ENCODE data around the gene DACH1. TPM values are rescaled to one million over a fixed set of nuclear protein-coding genes. Genes with fewer than 3 reads are reported as not detected.
A peak's percentile ranks its signal among the peaks of the same experiment; 100 is the strongest.

Gene DACH1
- total and polyA plus RNA-seq, 2 donors (not counting 1 experiment from before 2014, with no cell fraction given) = 0.02 to 0.33 TPM

DNA sequence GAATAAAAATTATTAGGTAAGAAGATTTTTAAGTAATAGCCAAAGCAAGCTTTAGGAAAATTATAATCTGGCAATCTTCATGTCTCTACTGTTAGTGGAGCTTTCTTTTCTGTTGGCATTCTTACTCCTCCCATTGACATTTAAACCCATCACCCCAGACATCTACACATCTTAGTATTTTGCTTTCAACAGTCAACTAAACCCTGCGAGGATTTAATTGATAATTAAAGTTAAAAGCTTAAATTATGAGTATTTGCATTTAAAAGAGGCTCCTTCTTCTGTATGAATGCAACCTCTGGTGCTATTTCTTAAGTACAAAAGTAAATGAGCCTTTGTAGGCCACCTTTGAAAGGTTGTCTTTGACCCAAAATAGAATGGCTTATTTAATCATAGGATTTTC is 148.1 kb downstream of the DACH1 start:
- H3K36me3 ChIP-seq (ENCODE audit: control insufficient read depth, insufficient read depth, low read length) = no peaks in the 10 kb centered on the region

DNA sequence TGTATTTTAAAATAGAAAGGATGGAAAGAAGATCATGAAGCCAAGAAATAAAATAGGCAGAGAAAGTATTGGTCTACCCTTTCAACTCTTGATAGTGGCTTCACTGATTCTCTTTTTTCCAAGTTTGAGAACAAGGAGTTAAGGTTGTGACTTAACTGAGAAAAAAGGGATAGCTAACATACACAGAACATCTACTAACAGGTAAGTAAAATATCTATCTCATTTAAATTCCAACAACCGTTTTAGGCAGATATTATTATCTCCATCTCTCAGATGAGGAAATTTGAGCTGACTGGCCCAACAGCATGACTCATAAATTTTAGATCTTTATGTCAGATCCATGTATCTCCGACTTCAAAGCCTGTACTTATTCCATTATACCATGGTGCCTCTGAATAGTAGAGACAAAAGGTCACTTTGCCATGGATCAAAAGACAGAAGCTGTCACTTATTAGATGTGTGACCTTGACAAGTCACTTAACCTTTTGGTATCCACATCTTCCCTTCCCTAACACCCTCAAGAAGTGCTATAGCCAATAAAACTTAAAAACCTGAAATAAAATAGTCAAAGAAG is 152.1 kb downstream of the DACH1 start:
- Histone ChIP-seq H3K4me2 (ENCODE audit: extremely low read depth, insufficient read depth, low read length) (no peak overlapping the region), H3K9me3 (ENCODE audit: control insufficient read depth, insufficient read depth, low read depth, low read length) (no peaks in the 10 kb centered on the region), H3K9ac (ENCODE audit: insufficient read depth, low read length) (no peak overlapping the region), H2AFZ (ENCODE audit: low read length) (no peak overlapping the region), H3K4me1 (ENCODE audit: control insufficient read depth, extremely low read depth, insufficient read depth, low read length) (no peaks in the 10 kb centered on the region), H3K27ac (ENCODE audit: insufficient read depth, low read length) (no peak overlapping the region), H3K4me3 (replicated peaks in 1 of 4; ENCODE audit: control extremely low read depth in 1 of 4, insufficient read depth in 1 of 4, low read depth in 3 of 4, low read length in 4 of 4) (no peak overlapping the region), H3K36me3 (ENCODE audit: control insufficient read depth, insufficient read depth, low read length) (no peaks in the 10 kb centered on the region), H3K27me3 (ENCODE audit: control insufficient read depth, insufficient read depth, low read length) (no peaks in the 10 kb centered on the region), H4K20me1 (ENCODE audit: control insufficient read depth, extremely low read depth, insufficient read depth, low read length) (no peaks in the 10 kb centered on the region), H3K79me2 (ENCODE audit: control insufficient read depth, insufficient read depth, low read length) (no peaks in the 10 kb centered on the region)
- TF ChIP-seq, protein P1, sequence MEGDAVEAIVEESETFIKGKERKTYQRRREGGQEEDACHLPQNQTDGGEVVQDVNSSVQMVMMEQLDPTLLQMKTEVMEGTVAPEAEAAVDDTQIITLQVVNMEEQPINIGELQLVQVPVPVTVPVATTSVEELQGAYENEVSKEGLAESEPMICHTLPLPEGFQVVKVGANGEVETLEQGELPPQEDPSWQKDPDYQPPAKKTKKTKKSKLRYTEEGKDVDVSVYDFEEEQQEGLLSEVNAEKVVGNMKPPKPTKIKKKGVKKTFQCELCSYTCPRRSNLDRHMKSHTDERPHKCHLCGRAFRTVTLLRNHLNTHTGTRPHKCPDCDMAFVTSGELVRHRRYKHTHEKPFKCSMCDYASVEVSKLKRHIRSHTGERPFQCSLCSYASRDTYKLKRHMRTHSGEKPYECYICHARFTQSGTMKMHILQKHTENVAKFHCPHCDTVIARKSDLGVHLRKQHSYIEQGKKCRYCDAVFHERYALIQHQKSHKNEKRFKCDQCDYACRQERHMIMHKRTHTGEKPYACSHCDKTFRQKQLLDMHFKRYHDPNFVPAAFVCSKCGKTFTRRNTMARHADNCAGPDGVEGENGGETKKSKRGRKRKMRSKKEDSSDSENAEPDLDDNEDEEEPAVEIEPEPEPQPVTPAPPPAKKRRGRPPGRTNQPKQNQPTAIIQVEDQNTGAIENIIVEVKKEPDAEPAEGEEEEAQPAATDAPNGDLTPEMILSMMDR (conservative IDR thresholded peaks at IDR 0.05 in 1 of 2, IDR thresholded peaks at IDR 0.05 in 1 of 2; ENCODE audit: low read depth in 1 of 2, low read length in 2 of 2) = no peak
- no peak for TF ChIP-seq EZH2 (IDR thresholded peaks at IDR 0.05; ENCODE audit: low read length, missing control alignments)
- no peak for DNase-seq (ENCODE audit: low read depth in 2 of 2)

More for the DNA sequence above, 148.1 kb downstream of the DACH1 start:
- no peak overlapping the region for H2AFZ ChIP-seq (ENCODE audit: low read length)
- DNase-seq (ENCODE audit: low read depth in 2 of 2) = no peak
- H3K4me1 ChIP-seq (ENCODE audit: control insufficient read depth, extremely low read depth, insufficient read depth, low read length) = no peaks in the 10 kb centered on the region
- H3K27ac ChIP-seq (ENCODE audit: insufficient read depth, low read length) = no peak overlapping the region
- no peaks in the 10 kb centered on the region for H3K27me3 ChIP-seq (ENCODE audit: control insufficient read depth, insufficient read depth, low read length)
- H3K79me2 ChIP-seq (ENCODE audit: control insufficient read depth, insufficient read depth, low read length) = no peaks in the 10 kb centered on the region
- no peak for TF ChIP-seq EZH2 (IDR thresholded peaks at IDR 0.05; ENCODE audit: low read length, missing control alignments)
- TF ChIP-seq, protein P1 (conservative IDR thresholded peaks at IDR 0.05 in 1 of 2, IDR thresholded peaks at IDR 0.05 in 1 of 2; ENCODE audit: low read depth in 1 of 2, low read length in 2 of 2) = no peak
- no peaks in the 10 kb centered on the region for H3K9me3 ChIP-seq (ENCODE audit: control insufficient read depth, insufficient read depth, low read depth, low read length)
- H3K4me3 ChIP-seq (replicated peaks in 1 of 4; ENCODE audit: control extremely low read depth in 1 of 4, insufficient read depth in 1 of 4, low read depth in 3 of 4, low read length in 4 of 4) = no peak overlapping the region
- H3K4me2 ChIP-seq (ENCODE audit: extremely low read depth, insufficient read depth, low read length) = no peak overlapping the region
- no peaks in the 10 kb centered on the region for H4K20me1 ChIP-seq (ENCODE audit: control insufficient read depth, extremely low read depth, insufficient read depth, low read length)
- no peak overlapping the region for H3K9ac ChIP-seq (ENCODE audit: insufficient read depth, low read length)

DNA sequence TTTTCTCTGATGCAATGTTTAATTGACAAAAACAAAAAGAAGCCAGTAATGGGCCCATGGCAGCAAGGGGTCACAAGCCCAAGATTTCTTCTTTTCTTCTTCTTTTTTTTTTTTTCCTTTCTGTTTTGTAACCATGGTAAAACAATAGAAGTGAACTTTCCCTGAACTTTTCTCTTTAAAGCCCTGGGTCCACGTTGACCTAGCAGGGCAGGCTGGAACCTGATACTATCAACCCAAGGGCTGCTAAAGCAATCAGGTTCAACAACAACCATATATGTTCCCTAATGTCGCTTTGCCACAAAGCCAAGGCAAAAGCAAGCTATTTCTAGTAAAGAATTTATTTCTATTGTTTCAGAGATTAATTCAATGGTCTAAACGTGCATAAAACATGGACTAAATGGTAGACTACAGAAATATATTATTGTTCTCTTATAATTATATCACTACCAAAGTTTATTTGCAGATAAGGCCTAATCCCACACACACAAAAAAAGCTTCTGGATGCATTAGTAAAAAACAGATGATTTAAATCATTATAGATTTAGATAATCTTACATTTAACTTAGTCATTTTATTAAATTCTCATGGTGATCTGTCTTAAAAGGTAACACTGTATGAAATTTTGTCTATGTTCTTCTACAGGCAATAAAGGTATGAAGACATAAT is 153.9 kb downstream of the DACH1 start:
- H3K27ac ChIP-seq (ENCODE audit: insufficient read depth, low read length) = no peak overlapping the region
- H3K79me2 ChIP-seq (ENCODE audit: control insufficient read depth, insufficient read depth, low read length) = no peaks in the 10 kb centered on the region
- H3K4me2 ChIP-seq (ENCODE audit: extremely low read depth, insufficient read depth, low read length) = no peak overlapping the region
- no peak overlapping the region for H2AFZ ChIP-seq (ENCODE audit: low read length)
- H4K20me1 ChIP-seq (ENCODE audit: control insufficient read depth, extremely low read depth, insufficient read depth, low read length) = no peaks in the 10 kb centered on the region
- no peak overlapping the region for H3K4me3 ChIP-seq (replicated peaks in 1 of 4; ENCODE audit: control extremely low read depth in 1 of 4, insufficient read depth in 1 of 4, low read depth in 3 of 4, low read length in 4 of 4)
- H3K9me3 ChIP-seq (ENCODE audit: control insufficient read depth, insufficient read depth, low read depth, low read length) = no peaks in the 10 kb centered on the region
- no peaks in the 10 kb centered on the region for H3K4me1 ChIP-seq (ENCODE audit: control insufficient read depth, extremely low read depth, insufficient read depth, low read length)
- H3K27me3 ChIP-seq (ENCODE audit: control insufficient read depth, insufficient read depth, low read length) = no peaks in the 10 kb centered on the region
- no peaks in the 10 kb centered on the region for H3K36me3 ChIP-seq (ENCODE audit: control insufficient read depth, insufficient read depth, low read length)
- H3K9ac ChIP-seq (ENCODE audit: insufficient read depth, low read length) = no peak overlapping the region
- TF ChIP-seq, protein P1 (conservative IDR thresholded peaks at IDR 0.05 in 1 of 2, IDR thresholded peaks at IDR 0.05 in 1 of 2; ENCODE audit: low read depth in 1 of 2, low read length in 2 of 2) = no peak
- TF ChIP-seq EZH2 (IDR thresholded peaks at IDR 0.05; ENCODE audit: low read length, missing control alignments) = no peak
- DNase-seq (ENCODE audit: low read depth in 2 of 2) = peak; percentile 1 to 29

All from fibroblast of lung (primary cell).